K562 (cell line): Measurements from ENCODE around the gene LRP4. TPM values are rescaled to one million over a fixed set of nuclear protein-coding genes. Genes with fewer than 3 reads are reported as not detected.

Experiments
- ATAC-seq: fragments of 200-7000 bp; cut with Tn5 transposase; 3 replicates; pipeline ENCODE4 v1.9.1; 2020; ENCODE audit warnings: moderate library complexity
- BruUV-seq: library from RNA; stranded (reverse); fragments of 400-500 nt; replicated peaks from 2 replicates; lab custom pipeline; 2021; lab: Mats Ljungman, UMichigan
- CTCF ChIA-PET: fragments of 300-600 bp; formaldehyde crosslinking; extraction: SDS; loops from one replicate; lab custom pipeline; 2021; ENCODE audit warnings: low intra/inter-chr PET ratio; lab: Yijun Ruan, JAX
- POLR2A ChIA-PET: fragments of 300-600, 350-650 bp; sonication (Branson Sonifier 250); formaldehyde crosslinking; extraction: SDS; loops from one replicate; lab custom pipeline; 2021; ENCODE audit warnings: antibody characterized with exemption, inconsistent platforms; lab: Yijun Ruan, JAX
- DNase-seq, 4 experiments: peaks; one replicate each; pipeline versions ENCODE4 v3.0.0 to v3.0.0-alpha.2; 2011 to 2018; ENCODE audit warnings: low spot score in 3 of 4, mixed read lengths in 3 of 4; ENCODE audit errors: extremely low read depth in 1 of 4
- FAIRE-seq: peaks from 2 replicates; lab custom pipeline; 2011; peaks lifted over from hg19 to GRCh38; lab: Jason Lieb, UNC
- H2AFZ ChIP-seq: 2 replicates; pipeline ENCODE4 v1.6.0; 2011; ENCODE audit warnings: low read depth, low read length, control low read depth, inconsistent platforms
- H3K27ac ChIP-seq: fragments of 200-600 bp; 3 replicates; pipeline ENCODE4 v1.8.0; 2011; ENCODE audit warnings: low read depth, mild to moderate bottlenecking, control low read depth, inconsistent platforms, low read length, moderate library complexity, mixed read lengths; ENCODE audit errors: extremely low read depth
- H3K27me3 ChIP-seq, 2 experiments: fragments of 300-600 bp in 1 of 2; 2 replicates in 1 of 2; 3 replicates in 1 of 2; pipeline versions ENCODE4 v1.6.0 to v1.8.0; 2011; ENCODE audit warnings: inconsistent platforms in 2 of 2, low read length in 2 of 2, mild to moderate bottlenecking in 1 of 2, mixed read lengths in 1 of 2, moderate library complexity in 1 of 2; ENCODE audit not compliant: control insufficient read depth in 2 of 2, insufficient read depth in 2 of 2
- H3K36me3 ChIP-seq: fragments of 300-600 bp; 3 replicates; pipeline ENCODE4 v1.8.0; 2011; ENCODE audit warnings: mild to moderate bottlenecking, low read length, inconsistent platforms; ENCODE audit not compliant: control insufficient read depth, insufficient read depth
- H3K4me1 ChIP-seq, 2 experiments: fragments of 200-600 bp in 1 of 2; replicated peaks in 1 of 2; 2 replicates in 1 of 2; 3 replicates in 1 of 2; pipeline versions ENCODE4 v1.5.1 to v1.8.0; 2011; ENCODE audit warnings: inconsistent platforms in 2 of 2, low read length in 2 of 2, mild to moderate bottlenecking in 1 of 2, mixed read lengths in 1 of 2, moderate library complexity in 1 of 2; ENCODE audit not compliant: control insufficient read depth in 2 of 2, insufficient read depth in 2 of 2
- H3K4me2 ChIP-seq: 2 replicates; pipeline ENCODE4 v1.6.1; 2011; ENCODE audit warnings: low read length, control low read depth, inconsistent platforms, mixed read lengths; ENCODE audit not compliant: insufficient read depth
- H3K4me3 ChIP-seq: fragments of 200-600 bp; sonication (generic), shearing (Covaris generic); 2 replicates; pipeline ENCODE4 v1.5.1; 2016; ENCODE audit warnings: control low read depth, inconsistent platforms
- H3K79me2 ChIP-seq: fragments of 200-600 bp; 3 replicates; pipeline ENCODE4 v1.8.0; 2011; ENCODE audit warnings: low read length, inconsistent platforms; ENCODE audit not compliant: control insufficient read depth, insufficient read depth
- H3K9ac ChIP-seq, 2 experiments: 2 replicates each; pipeline versions ENCODE4 v1.6.0 to v1.6.1; 2011; ENCODE audit warnings: low read depth in 2 of 2, low read length in 2 of 2, control low read depth in 1 of 2, inconsistent platforms in 1 of 2, mild to moderate bottlenecking in 1 of 2, mixed read lengths in 1 of 2; ENCODE audit not compliant: insufficient read depth in 1 of 2
- H3K9me1 ChIP-seq: one replicate; pipeline ENCODE4 v1.6.0; 2011; ENCODE audit warnings: inconsistent platforms, mild to moderate bottlenecking, low read length, moderate library complexity; ENCODE audit not compliant: control insufficient read depth, insufficient read depth
- H3K9me3 ChIP-seq: replicated peaks from 2 replicates; pipeline ENCODE4 v1.5.1; 2011; ENCODE audit warnings: low read depth, low read length, inconsistent platforms; ENCODE audit not compliant: control insufficient read depth, insufficient read depth
- H4K20me1 ChIP-seq: replicated peaks from 2 replicates; pipeline ENCODE4 v1.6.1; 2011; ENCODE audit warnings: low read length, inconsistent platforms, mixed read lengths; ENCODE audit not compliant: control insufficient read depth, insufficient read depth
- CEBPB ChIP-seq: fragments of 450-650 bp; IDR thresholded peaks from 2 replicates; pipeline ENCODE4 v1.6.1; 2016; ENCODE audit warnings: missing genetic modification characterization, missing compliant biosample characterization
- SAFB ChIP-seq: fragments of 200-400 bp; formaldehyde crosslinking; IDR thresholded peaks from 2 replicates; pipeline ENCODE4 v1.6.1; 2017; ENCODE audit warnings: low read depth, low read length, borderline replicate concordance
- SPI1 ChIP-seq: IDR thresholded peaks from 2 replicates; pipeline ENCODE4 v1.6.1; 2011; ENCODE audit warnings: low read depth, low read length, control low read depth, borderline replicate concordance
- ZNF146 ChIP-seq: IDR thresholded peaks from one replicate; pipeline ENCODE4 v1.6.1; 2018; ENCODE audit warnings: missing compliant biosample characterization; ENCODE audit not compliant: unreplicated experiment
- WGBS: fragments of 100-300 bp; shearing (Covaris generic); methylation state at CpG from one replicate; pipeline ENCODE4 v1.1.6; 2016; ENCODE audit warnings: low coverage, mixed read lengths; ENCODE audit not compliant: insufficient coverage; ENCODE audit errors: missing lambda C conversion rate; 5-methylcytosine and 5-hydroxymethylcytosine counted together
- in situ Hi-C: fragments of 300-500 bp; cut with MboI; formaldehyde crosslinking; loops from 4 replicates; pipeline ENCODE4 v1.15.0; 2018; ENCODE audit warnings: inconsistent platforms, mixed read lengths
- intact Hi-C: fragments of 100-400 bp; cut with micrococcal nuclease; formaldehyde crosslinking; loops from 2 replicates; pipeline ENCODE4 v1.14.2; 2022
- polyA plus RNA-seq, 8 experiments: library from polyadenylated mRNA; depleted of rRNA in 4 of 8; stranded (reverse) in 5 of 8; unstranded in 3 of 8; fragments of >200 nt; fragmentation: Nextera tagmentation in 2 of 8; fragmentation: Illumina TruSeq in 1 of 8; extraction: Ambion mirVana in 2 of 8; extraction: Trizol in 1 of 8; gene quantifications; 2 replicates each; pipeline versions ENCODE4 v1.2.1 to v1.2.3, GENCODE V29; 2011 to 2014; ENCODE audit warnings: inconsistent platforms in 1 of 8, missing spikeins in 1 of 8
- total RNA-seq, 7 experiments: library from RNA; depleted of rRNA in 6 of 7; stranded (reverse); fragments of >200 nt in 6 of 7; fragmentation: Illumina TruSeq in 2 of 7; extraction: Trizol in 2 of 7; gene quantifications; 2 replicates each; pipeline versions ENCODE4 v1.2.1 to v1.2.3, GENCODE V29; 2011 to 2021; ENCODE audit warnings: low replicate concordance in 1 of 7
- TF ChIP-seq, protein P1 (sequence below): fragments of 250-450 bp; sonication (Bioruptor Pico); IDR thresholded peaks from 2 replicates; pipeline ENCODE4 v1.4.0; 2020; ENCODE audit warnings: mild to moderate bottlenecking, moderate library complexity

The LRP4 gene
- total and polyA plus RNA-seq, 9 of the 15 experiments (the other 6 are each of a cell fraction or from before 2014, with no cell fraction given), result 0.04 to 0.54 (median 0.10) TPM

DNA sequence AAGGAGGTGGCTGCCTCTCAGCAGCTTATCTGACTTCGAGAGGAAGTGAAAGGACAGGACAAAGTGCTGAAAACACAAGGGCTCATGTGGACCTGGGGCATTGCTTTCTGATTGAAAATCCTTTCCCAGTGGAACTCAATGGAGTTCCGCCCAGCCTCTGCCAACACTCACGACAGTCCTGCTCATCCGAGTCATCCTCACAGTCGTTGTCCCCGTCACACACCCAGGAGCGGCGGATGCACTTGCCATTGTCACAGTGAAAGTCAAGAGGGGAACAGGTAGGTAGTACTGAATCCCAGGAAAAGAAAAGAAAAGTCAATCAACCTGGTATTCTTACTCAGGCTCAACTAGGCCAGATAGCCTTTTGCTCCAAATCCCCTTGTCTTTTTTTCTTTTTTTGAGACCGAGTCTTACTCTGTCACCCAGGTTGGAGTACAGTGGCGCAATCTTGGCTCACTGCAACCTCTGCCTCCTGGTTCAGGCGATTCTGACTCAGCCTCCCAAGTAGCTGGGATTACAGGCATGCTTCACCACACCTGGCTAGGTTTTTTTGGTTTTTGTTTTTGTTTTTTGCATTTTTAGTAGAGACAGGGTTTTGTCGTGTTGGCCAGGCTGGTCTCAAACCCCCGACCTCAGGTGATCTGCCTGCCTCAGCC, 18.1 kb downstream of the LRP4 start:
- Histone ChIP-seq H3K27me3 (peaks cover 23 to 55% of the 10 kb centered on the region in 2 experiments; a peak in 4 of 5 replicates), H3K9ac (peak overlapping the region in 1 of 2 experiments; percentile 43; a peak in 2 of 4 replicates)
- TF ChIP-seq SAFB, result no peak
- peak; percentile 51; the same call in 1 of the 2 replicates for TF ChIP-seq SPI1
- TF ChIP-seq CEBPB (tag), result peak; percentile 56
- TF ChIP-seq ZNF146 (CRISPR knock-in tag), result no peak
- TF ChIP-seq, protein P1, sequence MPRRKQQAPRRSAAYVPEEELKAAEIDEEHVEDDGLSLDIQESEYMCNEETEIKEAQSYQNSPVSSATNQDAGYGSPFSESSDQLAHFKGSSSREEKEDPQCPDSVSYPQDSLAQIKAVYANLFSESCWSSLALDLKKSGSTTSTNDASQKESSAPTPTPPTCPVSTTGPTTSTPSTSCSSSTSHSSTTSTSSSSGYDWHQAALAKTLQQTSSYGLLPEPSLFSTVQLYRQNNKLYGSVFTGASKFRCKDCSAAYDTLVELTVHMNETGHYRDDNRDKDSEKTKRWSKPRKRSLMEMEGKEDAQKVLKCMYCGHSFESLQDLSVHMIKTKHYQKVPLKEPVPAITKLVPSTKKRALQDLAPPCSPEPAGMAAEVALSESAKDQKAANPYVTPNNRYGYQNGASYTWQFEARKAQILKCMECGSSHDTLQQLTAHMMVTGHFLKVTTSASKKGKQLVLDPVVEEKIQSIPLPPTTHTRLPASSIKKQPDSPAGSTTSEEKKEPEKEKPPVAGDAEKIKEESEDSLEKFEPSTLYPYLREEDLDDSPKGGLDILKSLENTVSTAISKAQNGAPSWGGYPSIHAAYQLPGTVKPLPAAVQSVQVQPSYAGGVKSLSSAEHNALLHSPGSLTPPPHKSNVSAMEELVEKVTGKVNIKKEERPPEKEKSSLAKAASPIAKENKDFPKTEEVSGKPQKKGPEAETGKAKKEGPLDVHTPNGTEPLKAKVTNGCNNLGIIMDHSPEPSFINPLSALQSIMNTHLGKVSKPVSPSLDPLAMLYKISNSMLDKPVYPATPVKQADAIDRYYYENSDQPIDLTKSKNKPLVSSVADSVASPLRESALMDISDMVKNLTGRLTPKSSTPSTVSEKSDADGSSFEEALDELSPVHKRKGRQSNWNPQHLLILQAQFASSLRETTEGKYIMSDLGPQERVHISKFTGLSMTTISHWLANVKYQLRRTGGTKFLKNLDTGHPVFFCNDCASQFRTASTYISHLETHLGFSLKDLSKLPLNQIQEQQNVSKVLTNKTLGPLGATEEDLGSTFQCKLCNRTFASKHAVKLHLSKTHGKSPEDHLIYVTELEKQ (CRISPR knock-in tag), result no peak
- TF ChIP-seq, all 486 proteins: peak for 2
- Histone ChIP-seq H3K79me2 (no peaks in the 10 kb centered on the region), H3K27ac (no peak overlapping the region), H3K9me3 (no peaks in the 10 kb centered on the region), H4K20me1 (peaks cover 9% of the 10 kb centered on the region; the same call in 1 of the 2 replicates), H3K4me1 (peaks cover 0 to 11% of the 10 kb centered on the region in 2 experiments; a peak in 2 of 5 replicates), H3K9me1 (no peaks in the 10 kb centered on the region), H2AFZ (0 out of 2 replicates have a peak overlapping the region, but pooled peaks have one; percentile 22), H3K36me3 (no peaks in the 10 kb centered on the region), H3K4me2 (no peak overlapping the region; the same call in 1 of the 2 replicates), H3K4me3 (no peak overlapping the region)
- ATAC-seq (peak; percentile 20; the same call in 1 of the 3 replicates), DNase-seq (no peak), FAIRE-seq (peak; percentile 77)
- no TSS peak for BruUV-seq
- CTCF ChIA-PET, result no interaction called here
- in situ Hi-C loops, result no loop called here
- intact Hi-C loops, result no loop called here
- 16% methylated on average over 13 of the region's 13 CpGs for WGBS
- POLR2A ChIA-PET, result interaction anchor here (0.7 to 1.2 kb wide), 3 partner anchors 12 to 468 kb away, joined by 3 to 4 read pairs (median 3); no protein-coding TSS in a partner anchor
